HPDE6-E6E7 (cell line): ENCODE measurements around the gene SSC5D.
"Not testable (repeated sequence)": the region's sequence is repeated elsewhere in the genome, so short reads cannot be mapped to it uniquely, and the experiment has no call there.

Experiments
- DNase-seq: peaks from one replicate; pipeline ENCODE4 v3.0.0; 2011; ENCODE audit warnings: missing footprints; ENCODE audit errors: extremely low spot score

Gene SSC5D

DNA sequence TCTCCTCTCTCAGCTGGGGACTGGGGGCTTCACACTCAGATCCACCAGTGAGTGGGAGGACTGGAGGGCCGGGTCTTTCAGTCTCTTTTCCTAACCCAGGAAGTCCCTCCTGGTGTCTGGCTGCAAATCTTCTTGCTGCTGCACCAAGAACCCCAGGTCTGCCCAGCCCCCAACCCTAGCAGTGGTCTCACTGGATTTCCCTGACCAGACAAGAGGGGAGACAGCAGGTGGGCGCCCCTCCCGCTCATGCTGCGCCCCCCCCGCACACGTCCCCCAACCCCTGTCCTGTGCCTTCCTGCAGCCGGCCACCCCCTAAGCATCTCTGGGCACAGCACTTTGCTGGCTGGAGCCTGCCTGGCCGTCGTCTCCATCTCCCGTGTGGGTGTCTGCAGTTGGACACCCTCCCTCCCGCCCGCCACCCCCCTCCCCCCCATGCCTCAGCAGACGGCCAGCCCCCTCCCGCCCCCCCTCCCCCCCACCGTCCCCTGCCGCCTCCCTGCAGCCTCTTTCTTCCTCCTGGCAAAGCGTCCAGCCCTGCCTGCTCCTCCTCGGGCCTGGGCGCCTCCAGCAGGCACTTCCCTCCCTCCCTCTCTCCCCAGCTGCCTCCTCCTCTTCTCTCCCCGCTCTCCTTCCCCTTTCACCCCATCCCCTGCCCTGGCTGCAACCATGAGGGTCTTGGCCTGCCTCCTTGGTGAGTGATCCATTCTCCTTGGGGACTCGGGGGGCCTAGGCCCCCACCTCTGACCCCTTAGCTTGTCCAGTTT lies at the start of gene SSC5D:
SSC5D (plus strand) TSS at position 513 of the 764 bp plus-strand sequence; CDS start at position 667, 154 bp downstream.
- DNase-seq: no peak

DNA sequence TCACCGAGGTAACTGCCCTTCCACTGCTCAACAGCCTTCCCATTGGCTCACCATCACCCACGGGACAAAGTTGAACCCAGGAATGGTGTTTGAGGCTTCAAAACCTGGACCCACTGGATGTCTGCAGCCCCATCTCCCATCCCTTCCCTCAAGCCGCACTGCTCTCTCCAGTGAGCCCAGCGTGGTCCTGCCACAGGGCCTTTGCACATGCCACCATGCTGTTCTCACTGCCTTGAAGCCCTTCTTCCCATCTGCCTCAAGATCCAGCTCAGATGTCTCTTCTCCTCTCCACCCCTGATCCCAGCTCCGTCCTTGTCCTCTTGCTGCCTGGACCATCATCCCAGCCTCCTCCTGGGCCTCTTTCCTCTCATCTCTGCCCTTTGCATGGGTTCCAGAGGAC lies 49.2 kb upstream of the SSC5D start:
- DNase-seq: no peak

DNA sequence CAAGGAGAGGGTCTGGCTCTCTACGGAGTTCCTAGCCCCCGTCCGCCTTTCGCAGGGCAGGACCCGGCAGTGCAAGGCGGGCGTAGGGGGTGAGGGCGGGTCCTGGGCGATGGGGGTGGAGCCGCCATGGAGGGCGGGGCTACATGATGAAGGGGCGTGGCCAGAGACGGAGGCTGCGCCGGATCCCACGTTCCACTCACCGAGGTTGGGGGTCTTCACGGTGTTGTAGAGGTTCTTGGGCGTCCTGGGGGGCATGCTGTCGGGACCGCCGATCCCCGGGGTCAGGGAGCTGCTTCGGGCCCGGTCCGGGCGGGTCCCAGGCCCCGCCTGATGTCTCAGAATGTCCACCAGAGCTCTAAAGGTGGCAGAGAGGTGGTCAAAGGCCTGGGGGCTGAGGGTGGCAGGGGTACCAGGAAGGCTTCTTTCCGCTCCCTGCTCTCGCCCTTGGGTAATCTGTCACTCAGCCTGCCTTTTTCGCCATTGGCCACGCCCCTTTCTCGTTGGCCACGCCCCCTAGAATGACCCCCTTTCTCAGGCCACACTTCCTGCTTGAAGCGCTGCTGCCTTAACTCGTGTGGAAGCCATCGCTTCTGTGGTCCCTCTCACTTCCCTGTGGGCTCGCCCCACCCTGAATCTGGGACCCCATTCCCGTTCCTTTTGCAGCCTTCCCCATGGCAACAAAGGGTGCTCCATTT lies 47.7 kb upstream of the SSC5D start:
- no peak for DNase-seq

DNA sequence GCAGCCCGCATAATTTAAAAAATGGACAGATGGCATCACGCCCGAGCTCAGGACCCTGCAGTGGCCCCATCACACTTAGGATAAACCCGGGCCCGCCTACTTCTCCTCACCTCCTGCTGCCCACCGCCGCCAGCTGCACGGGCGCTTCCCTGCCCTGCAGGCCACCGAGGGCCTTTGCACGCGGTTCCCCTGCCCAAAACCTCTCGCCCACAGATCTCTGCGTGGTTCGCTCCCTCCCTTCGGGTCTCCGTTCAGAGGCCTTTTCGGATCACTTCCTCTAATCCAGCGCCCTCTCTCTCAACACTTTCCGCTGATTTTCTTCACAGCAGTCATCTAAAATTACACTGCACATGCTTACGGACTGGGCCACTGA lies 46.9 kb upstream of the SSC5D start:
- no peak for DNase-seq

DNA sequence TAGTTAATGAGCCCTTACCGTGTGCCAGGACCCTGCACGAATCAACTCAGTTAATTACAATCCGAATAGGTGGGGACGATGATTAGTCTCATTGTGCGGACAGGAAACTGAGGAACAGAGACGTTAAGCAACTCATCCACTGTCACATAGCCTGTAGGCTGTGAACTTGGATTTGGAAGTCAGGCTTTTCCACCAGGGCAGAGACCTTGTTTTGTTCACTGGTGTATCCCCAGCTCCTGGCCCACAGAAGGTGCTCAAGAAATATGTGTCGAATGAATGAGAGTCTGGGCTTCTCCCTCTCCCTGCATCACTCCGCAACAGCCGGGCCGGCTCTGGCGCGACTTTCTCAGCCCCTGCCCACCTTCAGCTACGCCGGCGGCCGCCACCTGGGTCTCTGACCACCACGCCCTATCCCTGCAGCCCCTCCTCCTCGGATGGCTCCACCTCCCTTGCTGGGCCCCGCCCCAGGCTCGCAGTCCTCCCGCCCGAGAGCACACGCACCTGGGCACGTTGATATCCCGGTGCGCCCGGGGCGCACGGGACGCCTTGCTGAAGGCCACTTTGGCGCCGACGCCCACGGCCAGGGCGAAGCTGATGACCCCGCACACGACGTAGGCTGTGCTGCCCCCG lies 46.4 kb upstream of the SSC5D start:
- DNase-seq: no peak

DNA sequence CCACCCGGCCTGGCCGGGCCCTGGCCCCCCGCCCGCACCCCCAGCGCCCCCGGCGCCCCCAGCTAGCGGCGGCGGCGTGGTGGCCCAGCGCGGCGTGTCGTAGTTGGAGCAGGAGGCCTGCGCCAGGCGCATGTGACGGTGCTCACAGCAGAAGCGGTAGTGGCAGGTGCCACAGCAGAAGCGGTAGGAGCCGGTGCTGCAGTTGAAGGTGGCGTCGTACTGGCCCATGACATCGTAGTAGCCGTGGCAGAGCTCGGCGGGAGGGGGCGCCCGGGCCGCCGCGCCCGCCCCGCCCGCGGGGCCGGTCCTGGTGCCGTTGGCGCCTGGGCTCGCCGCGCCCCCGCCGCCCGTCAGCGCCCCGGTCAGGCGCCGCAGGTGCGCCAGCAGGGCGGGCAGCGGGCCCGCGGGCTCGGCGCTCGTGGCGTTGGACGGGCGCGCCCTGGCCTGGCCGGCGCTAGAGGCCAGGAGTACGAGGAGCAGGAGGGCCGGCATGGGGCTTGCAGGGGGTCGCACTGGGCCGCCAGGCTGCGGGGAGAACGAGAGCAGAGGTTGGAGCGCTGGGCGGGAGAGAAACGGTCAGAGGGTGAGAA lies 45.8 kb upstream of the SSC5D start:
- no peak for DNase-seq

DNA sequence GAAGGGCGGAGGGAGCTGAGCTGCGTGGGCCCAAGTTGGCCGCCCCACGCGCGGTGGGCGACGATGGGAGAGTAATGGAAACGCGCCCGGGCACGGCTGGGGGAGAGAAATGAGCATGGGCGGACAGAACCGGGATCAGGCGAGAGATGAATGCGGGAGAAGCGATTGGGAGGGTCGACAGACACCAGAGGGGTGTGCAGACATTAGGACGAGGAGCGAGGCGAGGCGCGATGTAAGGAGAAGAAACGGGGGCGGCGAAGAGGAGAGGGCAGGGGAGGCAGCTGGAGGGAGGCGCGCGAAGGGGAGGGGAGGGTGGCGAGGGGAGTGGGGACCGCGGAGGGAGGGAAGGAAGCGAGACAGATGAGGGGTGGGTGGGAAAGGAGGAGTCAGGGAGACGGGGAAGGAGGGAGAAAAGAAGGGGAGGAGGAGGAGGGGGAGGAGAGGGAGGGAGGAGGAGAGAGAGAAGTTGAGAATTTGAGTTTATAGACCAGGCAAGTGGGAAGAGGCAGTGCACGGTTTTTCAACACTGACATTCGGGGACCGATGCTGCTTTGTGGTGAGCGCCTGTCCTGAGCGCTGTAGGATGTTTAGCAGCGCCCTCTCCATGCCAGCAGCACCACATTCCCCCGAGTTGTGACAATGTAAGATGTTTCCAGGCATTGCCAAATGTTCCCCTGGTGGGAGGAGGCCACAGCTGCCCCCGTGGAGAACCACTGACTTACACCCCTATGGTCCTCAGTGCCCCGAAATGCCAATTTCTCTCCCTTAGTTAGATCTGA lies 45.0 kb upstream of the SSC5D start, which contains the start of gene SHISA7:
SHISA7 (minus strand) TSS at position 256 of the 779 bp plus-strand sequence. CDS start 437 bp downstream, outside the sequence.
- DNase-seq: no peak

DNA sequence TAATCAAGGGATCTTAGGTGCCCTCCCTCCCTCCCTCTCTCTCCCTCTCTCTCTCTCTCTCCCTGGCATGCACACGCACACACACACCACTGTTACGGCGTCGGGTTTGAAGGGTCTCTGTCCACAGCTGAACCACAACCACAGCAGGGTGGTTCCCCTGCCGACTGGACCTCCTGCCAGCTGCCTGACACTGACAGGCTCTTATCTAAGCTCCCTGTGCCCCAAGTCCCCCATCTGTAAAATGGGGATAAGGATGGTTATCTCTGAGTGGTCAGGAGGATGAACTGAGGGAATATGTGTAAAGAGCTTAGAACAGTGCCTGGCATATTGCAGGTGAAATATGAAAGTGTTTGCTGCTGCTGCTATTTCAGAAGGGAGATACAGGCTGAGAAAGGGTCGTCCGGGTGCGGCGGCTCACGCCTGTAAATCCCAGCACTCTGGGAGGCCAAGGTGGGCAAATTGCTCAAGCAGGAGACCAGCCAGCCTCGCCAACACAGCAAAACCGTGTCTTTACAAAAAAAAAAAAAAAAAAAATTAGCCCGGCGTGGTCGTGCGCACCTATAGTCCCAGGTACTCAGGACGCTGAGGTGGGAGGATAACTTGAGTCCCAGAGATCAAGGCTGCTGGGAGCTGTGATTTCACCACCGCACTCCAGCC lies 44.3 kb upstream of the SSC5D start:
- DNase-seq: no peak

DNA sequence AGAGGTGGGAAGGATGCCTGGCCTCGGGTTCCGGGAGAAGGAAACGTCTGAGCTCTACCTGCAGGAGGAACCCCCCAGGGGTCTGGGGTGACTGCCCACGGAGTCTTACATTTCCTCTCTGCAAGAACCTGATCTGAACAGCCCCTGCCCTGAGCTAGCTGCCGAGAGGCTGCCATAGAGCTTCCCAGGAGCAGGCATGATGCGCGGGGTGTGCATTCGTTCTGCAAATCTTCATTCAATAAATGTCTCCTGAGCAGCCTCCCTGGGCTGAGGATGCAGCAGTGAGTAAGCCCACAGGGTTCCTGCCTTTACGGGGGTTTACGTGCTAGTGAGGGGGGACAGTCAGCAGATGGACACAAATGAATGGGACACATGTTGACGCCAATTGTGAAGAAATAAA lies 43.6 kb upstream of the SSC5D start:
- no peak for DNase-seq

DNA sequence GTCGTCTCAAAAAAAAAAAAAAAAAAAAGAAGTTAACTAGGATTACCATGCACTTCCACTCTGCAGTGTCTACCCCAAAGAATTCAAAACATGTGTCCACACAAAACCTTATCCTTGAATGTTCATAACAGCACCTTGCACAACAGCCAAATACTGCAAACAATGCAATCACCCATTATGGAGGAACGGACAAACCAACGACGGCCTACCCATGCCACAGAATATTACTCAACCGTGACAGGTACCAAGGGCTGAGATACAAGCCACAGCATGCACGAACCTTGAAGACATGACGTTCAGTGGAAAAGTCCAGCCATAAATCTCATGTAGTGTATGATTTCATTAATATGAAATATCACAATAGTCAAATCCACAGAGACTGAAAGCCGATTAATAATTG lies 42.2 kb upstream of the SSC5D start:
- DNase-seq: peak; percentile 83

DNA sequence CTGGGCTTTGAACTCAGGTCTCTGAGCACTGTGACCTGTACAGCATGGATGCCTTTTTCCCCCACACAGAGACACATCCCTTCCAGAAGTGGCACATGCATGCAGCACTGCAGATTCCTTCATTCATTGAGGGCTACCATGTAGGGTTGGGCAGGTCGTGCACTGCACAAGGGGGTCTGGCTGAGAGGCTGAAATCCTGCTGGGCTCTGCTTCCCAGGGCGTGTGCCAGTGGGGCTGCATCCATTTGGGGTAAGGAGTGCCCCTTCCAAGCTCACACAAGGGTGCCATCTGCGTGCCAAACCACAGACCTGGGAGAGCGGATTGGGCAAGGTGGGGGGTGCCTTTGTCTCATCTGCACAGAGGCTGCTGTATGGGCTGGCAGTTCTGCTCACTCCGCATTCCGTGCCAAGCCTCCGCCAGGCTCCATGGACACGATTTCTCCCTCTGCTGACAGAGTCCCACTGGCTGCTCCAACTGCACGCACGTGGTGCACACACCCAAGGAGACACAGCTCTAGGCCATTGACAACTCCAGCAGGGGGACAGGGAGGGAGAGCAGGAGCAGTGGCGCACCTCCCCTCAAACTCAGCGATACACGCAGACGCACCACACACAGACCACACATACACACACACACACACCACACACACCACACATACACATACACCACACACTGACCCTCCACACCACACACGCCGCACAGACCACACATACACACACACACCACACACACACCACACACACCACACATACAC lies 40.6 kb upstream of the SSC5D start:
- peak; percentile 59 for DNase-seq

DNA sequence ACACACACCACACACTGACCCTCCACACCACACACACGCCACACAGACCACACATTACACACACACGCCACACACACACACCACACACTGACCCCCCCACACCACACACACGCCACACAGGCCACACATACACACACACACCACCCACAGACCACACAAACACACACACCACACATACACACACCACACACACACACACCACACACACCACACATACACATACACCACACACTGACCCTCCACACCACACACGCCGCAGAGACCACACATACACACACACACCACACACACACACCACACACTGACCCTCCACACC lies 40.1 kb upstream of the SSC5D start:
- DNase-seq: not testable (repeated sequence)

DNA sequence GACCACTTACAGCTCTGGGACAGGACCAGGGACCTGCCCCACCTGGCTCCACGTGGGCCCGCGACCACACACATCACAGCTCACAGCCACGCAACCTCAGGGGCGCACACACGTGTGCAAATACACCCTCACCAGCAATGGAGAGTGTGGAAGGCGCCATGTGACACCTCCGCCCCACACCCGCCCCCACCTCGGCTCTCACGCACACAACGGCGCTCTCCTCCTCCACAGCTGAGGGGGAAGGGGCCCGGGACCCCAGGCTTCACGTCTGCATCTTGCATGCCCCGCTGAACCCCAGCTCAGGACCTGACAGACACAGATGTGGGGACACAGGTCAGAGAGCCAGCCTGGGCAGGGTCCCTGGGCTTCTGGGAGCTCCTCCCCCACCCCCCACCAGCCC lies 38.8 kb upstream of the SSC5D start:
- DNase-seq: no peak

DNA sequence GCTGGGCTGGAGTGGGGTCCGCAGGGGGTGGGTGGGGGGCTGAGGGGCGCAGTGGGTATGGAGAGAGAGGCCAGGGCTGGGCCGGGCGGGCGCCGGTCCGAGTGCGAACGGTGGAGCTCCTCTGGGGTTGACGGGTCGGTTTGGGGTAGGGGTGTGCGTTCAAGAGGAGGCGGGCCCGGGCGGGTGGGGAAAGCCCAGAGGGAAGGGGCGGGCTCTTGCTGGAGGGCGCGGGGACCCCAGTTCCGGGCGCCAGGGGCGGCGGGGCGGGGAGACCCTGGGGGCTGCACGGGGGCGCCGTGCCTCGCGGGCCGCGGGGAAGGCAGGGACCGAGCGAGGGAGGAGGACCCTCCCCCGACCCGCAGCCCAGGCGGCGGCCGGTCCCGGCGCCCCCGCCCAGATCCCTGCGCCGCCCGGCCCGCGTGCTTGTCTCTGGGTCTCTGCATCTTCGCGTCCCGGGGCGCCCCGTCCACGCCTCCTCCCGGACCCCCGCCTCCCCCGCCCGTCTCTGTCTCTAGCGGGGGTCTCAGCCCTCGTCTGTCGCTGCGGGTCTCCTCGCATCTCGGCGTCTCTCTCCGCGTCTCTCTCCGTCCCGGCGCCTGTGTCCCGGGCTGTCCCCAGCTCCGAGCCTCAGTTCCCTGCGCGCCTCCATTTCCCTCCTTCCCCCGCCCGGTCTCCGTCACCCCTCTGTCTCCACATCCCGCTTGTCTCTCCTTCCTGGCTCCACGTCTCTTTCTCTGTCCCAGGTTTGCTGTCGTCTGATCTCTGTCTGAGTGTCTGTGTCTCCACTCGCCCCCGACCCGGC lies 36.9 kb upstream of the SSC5D start:
- no peak for DNase-seq

DNA sequence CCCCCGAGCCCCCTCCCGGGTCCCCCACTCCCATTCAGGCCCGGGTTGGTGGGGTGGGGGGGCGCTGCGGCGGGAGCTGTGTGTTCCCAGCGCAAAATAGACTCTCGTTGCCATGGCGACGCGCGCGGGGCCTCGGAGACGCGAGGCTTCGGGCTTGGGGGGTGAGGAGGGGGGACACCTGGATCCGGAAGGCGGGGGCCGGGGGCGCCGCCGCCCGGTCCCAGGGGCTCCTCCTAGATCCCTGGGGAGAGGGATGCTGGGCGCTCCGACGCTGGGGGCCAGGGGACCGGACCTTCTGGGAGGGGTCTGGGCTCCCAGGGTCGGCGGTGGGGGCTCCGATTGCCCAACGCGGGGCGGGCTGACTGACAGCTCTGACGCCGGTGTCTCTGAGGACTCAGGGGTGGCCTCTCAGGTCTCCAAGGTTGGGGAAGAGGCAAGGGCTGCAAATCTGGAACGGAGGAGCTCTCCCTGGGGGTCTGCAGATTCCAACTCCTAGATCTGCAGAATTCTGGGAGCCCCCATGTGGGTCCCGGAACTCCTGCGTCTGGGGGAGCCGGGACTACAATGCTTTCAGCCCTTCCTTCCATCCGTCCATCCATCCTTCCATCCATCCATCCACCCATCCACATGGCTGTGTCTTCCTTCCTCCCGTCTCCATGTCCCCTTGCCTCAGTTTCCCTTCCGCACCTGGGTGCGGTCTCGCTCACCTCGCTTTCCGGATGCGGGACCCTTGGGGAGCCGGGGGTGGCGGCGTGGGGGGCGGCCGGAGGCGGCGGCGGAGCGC lies 36.1 kb upstream of the SSC5D start:
- DNase-seq: no peak

DNA sequence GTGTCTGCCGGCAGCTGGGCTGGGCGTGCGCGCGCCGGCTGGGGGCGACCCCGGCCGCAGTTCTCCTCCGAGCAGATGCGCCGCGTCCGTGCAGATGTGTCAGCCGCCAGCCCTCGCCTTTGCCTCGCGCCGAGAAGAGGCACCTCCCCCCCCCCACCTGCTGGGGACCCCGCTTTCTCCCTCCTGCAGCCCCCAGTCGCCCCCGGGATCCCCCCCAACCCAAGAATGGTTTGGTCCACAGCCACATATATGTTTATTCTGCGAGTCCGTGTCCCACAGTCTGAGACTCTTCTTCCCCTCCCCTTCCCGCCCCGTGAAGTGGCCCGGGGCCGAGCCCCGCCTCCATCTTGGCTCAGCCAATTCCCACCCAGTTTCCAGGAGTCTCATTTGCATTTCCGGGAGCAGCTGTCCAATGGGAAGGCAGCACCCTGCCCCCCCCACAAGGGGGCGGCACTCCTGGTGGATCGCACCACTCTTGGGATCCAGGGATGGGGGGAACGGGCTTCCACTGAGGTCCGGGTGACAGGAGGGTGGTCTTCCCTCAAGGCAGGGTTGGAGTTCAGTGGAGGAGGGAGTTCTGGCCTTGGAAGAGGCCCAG lies 35.4 kb upstream of the SSC5D start:
- DNase-seq: no peak

DNA sequence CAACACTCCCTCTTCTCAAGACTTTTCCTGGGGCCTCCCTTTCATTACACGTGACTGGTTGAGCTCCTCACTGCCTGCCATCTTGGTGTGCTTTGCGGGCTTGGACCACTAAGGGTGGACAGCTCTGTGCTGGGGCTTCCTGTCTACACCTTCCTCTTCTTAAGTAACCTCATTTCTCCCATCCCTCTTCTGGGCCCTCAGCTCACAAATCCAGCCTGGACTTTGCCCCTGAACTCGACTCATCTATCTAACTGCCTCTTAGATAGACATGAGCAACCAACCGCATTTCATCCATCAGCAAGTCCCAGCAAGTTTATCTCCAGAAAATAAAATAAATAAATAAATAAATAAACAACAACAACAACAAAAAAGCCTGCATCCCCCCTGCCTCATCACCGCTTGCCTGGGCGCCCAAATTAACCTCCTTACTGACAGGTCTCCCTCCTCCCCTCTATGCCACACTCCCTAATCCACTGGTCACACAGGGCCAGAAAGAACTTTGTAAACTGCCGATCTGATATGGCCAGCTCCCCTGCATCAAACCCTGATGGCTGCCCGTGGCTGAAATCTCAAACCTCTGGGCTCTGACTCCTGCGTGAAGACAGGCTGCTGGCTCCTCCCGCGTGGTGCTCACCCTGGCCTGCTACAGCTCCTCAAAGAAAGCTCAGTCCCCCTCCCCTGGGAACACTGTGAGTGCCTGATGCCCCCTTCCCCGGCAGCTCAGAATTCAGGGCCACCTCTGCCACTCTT lies 34.5 kb upstream of the SSC5D start:
- no peak for DNase-seq

DNA sequence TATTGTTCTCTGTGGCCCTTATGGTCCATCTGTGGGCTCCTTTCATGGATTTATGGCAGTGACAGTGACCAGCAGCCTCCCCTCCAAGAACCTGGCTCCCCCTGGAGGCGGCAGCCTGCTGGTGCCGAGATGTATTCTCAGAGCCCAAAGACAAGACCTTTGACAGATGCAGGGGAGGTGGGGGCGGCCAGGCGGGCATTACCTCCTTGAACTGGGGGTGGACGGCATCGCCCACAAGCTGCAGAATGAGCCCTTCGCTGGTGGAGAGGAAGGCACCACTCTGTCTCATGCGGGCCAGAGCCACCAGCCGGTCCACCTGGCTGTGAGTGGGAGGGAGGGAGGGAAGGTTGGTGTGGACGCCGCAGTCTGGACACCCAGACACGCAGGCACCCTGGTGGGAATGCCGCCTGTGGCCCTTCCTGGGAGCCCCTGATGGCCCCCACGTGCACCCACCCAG lies 33.4 kb upstream of the SSC5D start:
- DNase-seq: no peak
